Mesenchymal stem cell (in vitro differentiated cells and primary cell): ENCODE data around the gene MMP24OS.

ENCODE experiments used
- DNase-seq: peaks from one replicate; pipeline ENCODE4 v3.0.0-alpha.2; 2013
- H2AFZ ChIP-seq: one replicate; pipeline ENCODE4 v1.6.1; 2013; ENCODE audit warnings: low read depth, mild to moderate bottlenecking, control low read depth, inconsistent platforms, low read length, moderate library complexity
- H2AK5ac ChIP-seq: 2 replicates; pipeline ENCODE4 v1.6.1; 2013; ENCODE audit warnings: low read length, moderate library complexity, mild to moderate bottlenecking, inconsistent platforms; ENCODE audit not compliant: severe bottlenecking
- H2BK120ac ChIP-seq: one replicate; pipeline ENCODE4 v1.6.1; 2013; ENCODE audit warnings: low read depth, mild to moderate bottlenecking, inconsistent platforms, low read length, moderate library complexity
- H2BK12ac ChIP-seq, 2 experiments: one replicate each; pipeline ENCODE4 v1.6.1; 2013; ENCODE audit warnings: inconsistent platforms in 2 of 2, low read length in 2 of 2, mild to moderate bottlenecking in 2 of 2, moderate library complexity in 2 of 2, control low read depth in 1 of 2
- H2BK15ac ChIP-seq: one replicate; pipeline ENCODE4 v1.6.1; 2013; ENCODE audit warnings: mild to moderate bottlenecking, low read depth, inconsistent platforms; ENCODE audit not compliant: poor library complexity, severe bottlenecking
- H2BK5ac ChIP-seq: 2 replicates; pipeline ENCODE4 v1.6.1; 2013; ENCODE audit warnings: low read depth, mild to moderate bottlenecking, low read length, control low read depth, inconsistent platforms; ENCODE audit not compliant: poor library complexity, severe bottlenecking
- H3K14ac ChIP-seq, 2 experiments: one replicate each; pipeline ENCODE4 v1.6.1; 2013; ENCODE audit warnings: inconsistent platforms in 2 of 2, low read length in 2 of 2, control low read depth in 1 of 2, mild to moderate bottlenecking in 1 of 2, moderate library complexity in 1 of 2
- H3K18ac ChIP-seq, 2 experiments: one replicate each; pipeline ENCODE4 v1.6.1; 2013; ENCODE audit warnings: inconsistent platforms in 2 of 2, low read length in 2 of 2, control low read depth in 1 of 2, low read depth in 1 of 2, mild to moderate bottlenecking in 1 of 2
- H3K23ac ChIP-seq, 2 experiments: one replicate each; pipeline ENCODE4 v1.6.1; 2013; ENCODE audit warnings: inconsistent platforms in 2 of 2, low read length in 2 of 2, mild to moderate bottlenecking in 2 of 2, moderate library complexity in 2 of 2, control low read depth in 1 of 2
- H3K27ac ChIP-seq: 2 replicates; pipeline ENCODE4 v1.5.1; 2013; ENCODE audit warnings: mild to moderate bottlenecking, moderate library complexity, low read length, control low read depth, inconsistent platforms; ENCODE audit not compliant: poor library complexity, severe bottlenecking
- H3K27me3 ChIP-seq, 2 experiments: 2 replicates each; pipeline versions ENCODE4 v1.6.1 to v1.7.0; 2013; ENCODE audit warnings: low read length in 2 of 2, mild to moderate bottlenecking in 2 of 2, moderate library complexity in 2 of 2, control low read depth in 1 of 2, inconsistent platforms in 1 of 2; ENCODE audit not compliant: control insufficient read depth in 1 of 2, insufficient read depth in 1 of 2
- H3K36me3 ChIP-seq, 2 experiments: 2 replicates each; pipeline versions ENCODE4 v1.6.1 to v1.7.0; 2013; ENCODE audit warnings: low read length in 2 of 2, control low read depth in 1 of 2, inconsistent platforms in 1 of 2, low read depth in 1 of 2, mild to moderate bottlenecking in 1 of 2; ENCODE audit not compliant: insufficient read depth in 2 of 2, control insufficient read depth in 1 of 2
- H3K4ac ChIP-seq, 2 experiments: one replicate each; pipeline ENCODE4 v1.6.1; 2013; ENCODE audit warnings: inconsistent platforms in 2 of 2, low read length in 2 of 2, mild to moderate bottlenecking in 2 of 2, moderate library complexity in 2 of 2, control low read depth in 1 of 2, low read depth in 1 of 2
- H3K4me1 ChIP-seq: 2 replicates; pipeline ENCODE4 v1.6.1; 2013; ENCODE audit warnings: low read depth, low read length, control low read depth; ENCODE audit not compliant: control insufficient read depth, insufficient read depth
- H3K4me2 ChIP-seq: 2 replicates; pipeline ENCODE4 v1.6.1; 2013; ENCODE audit warnings: low read length, mild to moderate bottlenecking, inconsistent platforms; ENCODE audit not compliant: poor library complexity, severe bottlenecking
- H3K4me3 ChIP-seq, 2 experiments: 2 replicates each; pipeline versions ENCODE4 v1.5.1 to v1.7.0; 2013; ENCODE audit warnings: low read length in 2 of 2, mild to moderate bottlenecking in 2 of 2, control low read depth in 1 of 2, low read depth in 1 of 2; ENCODE audit not compliant: insufficient read depth in 1 of 2
- H3K79me1 ChIP-seq: replicated peaks from 2 replicates; pipeline ENCODE4 v1.6.1; 2013; ENCODE audit warnings: mild to moderate bottlenecking, control low read depth, low read length, inconsistent platforms; ENCODE audit not compliant: poor library complexity, severe bottlenecking
- H3K9ac ChIP-seq: 2 replicates; pipeline ENCODE4 v1.7.0; 2013; ENCODE audit warnings: mild to moderate bottlenecking, low read length, moderate library complexity
- H3K9me3 ChIP-seq: 2 replicates; pipeline ENCODE4 v1.7.0; 2013; ENCODE audit warnings: mild to moderate bottlenecking, low read length; ENCODE audit not compliant: control insufficient read depth
- H4K8ac ChIP-seq: one replicate; pipeline ENCODE4 v1.6.1; 2013; ENCODE audit warnings: inconsistent platforms, mild to moderate bottlenecking, low read length, moderate library complexity
- H4K91ac ChIP-seq: one replicate; pipeline ENCODE4 v1.6.1; 2013; ENCODE audit warnings: mild to moderate bottlenecking, low read length, inconsistent platforms
- WGBS: methylation state at CpG from one replicate; pipeline ENCODE4 v1.1.7; 2013; ENCODE audit warnings: mixed read lengths; 5-methylcytosine and 5-hydroxymethylcytosine counted together

MMP24OS gene

DNA sequence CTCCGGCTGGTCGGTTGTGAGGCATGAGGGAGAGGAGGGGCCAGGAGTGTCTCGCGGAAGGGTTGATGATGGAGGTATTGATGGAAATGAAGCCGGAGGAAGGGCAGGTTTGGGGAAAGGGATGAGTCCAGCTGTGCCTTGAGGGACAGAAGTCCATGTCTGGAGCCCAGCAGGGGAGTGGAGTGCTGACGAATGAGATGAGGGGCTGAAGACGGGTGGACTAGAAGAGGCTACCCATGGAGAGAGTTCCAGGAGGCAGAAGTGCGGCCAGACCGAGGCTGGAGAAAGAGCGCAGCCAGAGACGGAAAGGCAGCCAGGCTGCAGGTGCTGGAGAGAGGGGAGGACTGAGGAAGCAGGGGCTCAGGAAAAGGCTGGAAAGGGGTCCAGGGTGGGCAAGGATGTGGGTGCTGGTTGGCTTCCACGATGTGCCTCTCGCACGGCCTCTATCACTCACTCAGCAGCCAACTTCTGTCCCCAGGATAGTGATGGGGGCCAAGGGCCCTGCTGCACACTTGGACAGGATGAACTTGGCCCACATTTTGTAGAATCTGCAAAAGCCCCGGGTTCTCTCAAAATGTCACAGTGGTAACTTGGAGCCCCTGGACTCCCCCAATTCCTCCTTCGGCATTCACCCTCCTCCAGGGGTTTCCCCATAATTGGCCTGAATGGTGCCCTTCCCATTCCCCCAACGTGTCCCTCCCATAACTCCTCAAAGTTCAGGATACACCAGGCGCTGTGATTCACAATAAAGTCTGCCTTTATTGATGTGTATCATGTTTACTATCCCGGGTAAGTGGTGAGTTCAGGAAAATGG is 7.3 kb upstream of the MMP24OS start:
- Histone ChIP-seq H4K91ac (peak overlapping the region; percentile 5), H3K14ac (peak overlapping the region in 1 of 2 experiments; percentile 31), H3K36me3 (peaks cover 11 to 19% of the 10 kb centered on the region in 2 experiments), H3K9ac (peak overlapping the region; percentile 95), H3K4ac (peak overlapping the region; percentile 16 to 77), H3K4me1 (peaks cover 17% of the 10 kb centered on the region), H2BK15ac (no peak overlapping the region), H3K4me3 (peak overlapping the region; percentile 76 to 99), H4K8ac (peak overlapping the region; percentile 98), H3K18ac (peak overlapping the region; percentile 40 to 82), H2AK5ac (peak overlapping the region; percentile 74), H3K27me3 (peaks cover 0 to 6% of the 10 kb centered on the region in 2 experiments), H2BK5ac (no peak overlapping the region), H2AFZ (peak overlapping the region; percentile 87), H3K9me3 (no peaks in the 10 kb centered on the region), H3K27ac (peak overlapping the region; percentile 86), H2BK120ac (no peak overlapping the region), H3K23ac (no peak overlapping the region), H3K79me1 (no peaks in the 10 kb centered on the region), H2BK12ac (peak overlapping the region in 1 of 2 experiments; percentile 43), H3K4me2 (peak overlapping the region; percentile 81)
- 49% methylated on average over 18 of the region's 19 CpGs for WGBS
- DNase-seq = no peak

DNA sequence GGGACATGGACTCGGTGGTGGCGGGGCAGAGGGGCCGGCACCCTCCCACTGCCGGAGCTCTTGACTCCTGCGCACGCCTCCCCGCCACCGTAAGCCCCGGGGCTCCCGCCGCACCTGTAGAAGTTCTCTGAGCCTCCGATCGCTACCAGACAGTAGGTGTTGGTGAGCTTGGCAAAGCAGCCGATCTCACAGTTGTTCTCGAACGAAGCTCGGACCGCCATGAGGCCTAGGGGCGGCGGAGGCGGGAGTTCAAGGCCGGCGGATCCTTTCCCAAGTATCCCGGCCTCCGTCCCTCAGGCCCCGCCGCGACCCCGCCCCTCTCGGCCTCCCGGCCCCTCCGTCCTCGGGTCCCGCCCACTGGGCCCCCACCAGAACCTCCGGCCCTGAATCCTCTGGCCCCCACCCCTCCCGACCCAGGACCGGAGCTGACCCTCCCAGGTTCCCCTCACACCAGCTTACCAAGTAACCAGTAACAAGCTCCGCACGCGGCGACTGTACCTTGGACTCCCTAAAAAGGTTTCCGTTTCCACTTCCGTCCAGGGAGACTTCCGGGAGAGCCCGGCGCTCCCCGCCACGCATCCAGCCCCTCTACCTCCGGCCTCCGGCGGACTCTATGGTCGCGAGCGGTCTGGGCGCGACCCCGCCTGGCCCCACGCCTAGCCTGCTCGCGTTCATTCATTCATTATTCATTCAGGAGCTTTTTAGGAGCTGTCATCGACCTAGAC is 6.5 kb upstream of the MMP24OS start, which contains the start of gene EIF6:
Gene EIF6 (minus strand): TSS at position 506 of the 725 bp plus-strand sequence. CDS start 285 bp downstream, at position 221.
- Histone ChIP-seq H3K79me1 (no peaks in the 10 kb centered on the region), H3K27me3 (no peaks in the 10 kb centered on the region), H3K23ac (peak within 1 kb of the TSS in 1 of 2 experiments; percentile 62), H3K4me1 (peaks cover 23% of the 10 kb centered on the region), H2BK5ac (peak within 1 kb of the TSS; percentile 48), H2BK120ac (peak within 1 kb of the TSS; percentile 29), H3K4me2 (peak within 1 kb of the TSS; percentile 81), H2BK12ac (peak within 1 kb of the TSS in 1 of 2 experiments; percentile 43), H3K4ac (peak within 1 kb of the TSS; percentile 57 to 77), H3K27ac (peak within 1 kb of the TSS; percentile 87), H3K9ac (peak within 1 kb of the TSS; percentile 95), H3K36me3 (peaks cover 19 to 27% of the 10 kb centered on the region in 2 experiments), H4K8ac (peak within 1 kb of the TSS; percentile 98), H3K14ac (peak within 1 kb of the TSS in 1 of 2 experiments; percentile 85), H4K91ac (peak within 1 kb of the TSS; percentile 57), H3K4me3 (peak within 1 kb of the TSS; percentile 76 to 99), H3K18ac (peak within 1 kb of the TSS; percentile 73 to 82), H2AFZ (peak within 1 kb of the TSS; percentile 87), H3K9me3 (no peaks in the 10 kb centered on the region), H2AK5ac (peak within 1 kb of the TSS; percentile 74), H2BK15ac (peak within 1 kb of the TSS; percentile 99)
- DNase-seq = peak; percentile 88
- under 1% methylated on average over 51 of the region's 61 CpGs for WGBS

DNA sequence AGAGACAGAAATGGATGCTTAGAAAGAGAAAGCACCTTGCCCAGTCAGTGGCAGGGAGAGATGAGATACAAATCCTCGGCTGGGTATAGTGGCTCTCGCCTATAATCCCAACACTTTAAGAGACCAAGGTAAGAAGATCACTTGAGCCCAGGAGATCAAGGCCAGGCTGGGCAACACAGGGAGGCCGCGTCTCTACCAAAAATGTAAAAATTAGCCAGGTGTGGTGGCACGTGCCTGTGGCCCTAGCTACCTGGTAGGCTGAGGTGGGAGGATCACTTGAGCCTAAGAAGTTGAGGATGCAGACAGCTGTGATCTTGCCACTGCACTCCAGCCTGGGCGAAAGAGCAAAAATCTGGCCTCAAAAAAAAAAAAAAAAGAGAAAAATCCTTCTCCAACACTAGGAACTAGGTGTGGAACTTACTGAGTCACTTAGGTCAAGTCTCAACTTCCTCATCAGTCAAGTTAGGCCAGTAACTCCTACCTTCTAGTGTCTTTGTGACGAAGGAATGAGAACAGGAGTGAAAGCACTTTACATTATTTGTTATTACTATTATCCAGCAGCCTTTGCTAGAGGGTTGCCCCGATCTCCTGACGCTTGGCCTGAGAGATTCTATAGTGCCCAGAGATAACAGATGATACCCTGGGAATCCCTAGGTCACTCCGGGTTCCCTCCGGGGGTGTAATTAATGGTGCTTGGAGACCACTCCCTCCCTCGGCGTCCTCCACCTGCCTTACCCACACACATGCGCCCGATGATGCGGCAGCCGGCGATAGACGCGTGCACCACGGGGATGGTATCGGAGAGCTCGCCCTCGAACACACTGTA is 5.7 kb upstream of the MMP24OS start:
- peak overlapping the region; percentile 95 for H3K9ac ChIP-seq
- H3K23ac ChIP-seq = peak overlapping the region in 1 of 2 experiments; percentile 62
- H3K9me3 ChIP-seq = no peaks in the 10 kb centered on the region
- H2BK120ac ChIP-seq = no peak overlapping the region
- H2BK5ac ChIP-seq = no peak overlapping the region
- 23% methylated on average over 23 of the region's 24 CpGs for WGBS
- H3K18ac ChIP-seq = peak overlapping the region in 1 of 2 experiments; percentile 73
- H3K27ac ChIP-seq = peak overlapping the region; percentile 87
- no peak overlapping the region for H2AFZ ChIP-seq
- H4K91ac ChIP-seq = peak overlapping the region; percentile 57
- H3K27me3 ChIP-seq = no peaks in the 10 kb centered on the region
- peak overlapping the region in 1 of 2 experiments; percentile 85 for H3K14ac ChIP-seq
- H3K36me3 ChIP-seq = peaks cover 26 to 35% of the 10 kb centered on the region in 2 experiments
- peak overlapping the region; percentile 35 for H4K8ac ChIP-seq
- peak overlapping the region; percentile 81 for H3K4me2 ChIP-seq
- H2BK12ac ChIP-seq = no peak overlapping the region
- peak overlapping the region; percentile 76 to 99 for H3K4me3 ChIP-seq
- peak overlapping the region; percentile 29 to 57 for H3K4ac ChIP-seq
- no peak overlapping the region for H2BK15ac ChIP-seq
- no peak for DNase-seq
- no peak overlapping the region for H2AK5ac ChIP-seq
- H3K79me1 ChIP-seq = no peaks in the 10 kb centered on the region
- peaks cover 28% of the 10 kb centered on the region for H3K4me1 ChIP-seq
